ENCODE results near the gene CPVL.
"Not testable (repeated sequence)": the region's sequence is repeated elsewhere in the genome, so short reads cannot be mapped to it uniquely, and the experiment has no call there.

Gene CPVL

DNA sequence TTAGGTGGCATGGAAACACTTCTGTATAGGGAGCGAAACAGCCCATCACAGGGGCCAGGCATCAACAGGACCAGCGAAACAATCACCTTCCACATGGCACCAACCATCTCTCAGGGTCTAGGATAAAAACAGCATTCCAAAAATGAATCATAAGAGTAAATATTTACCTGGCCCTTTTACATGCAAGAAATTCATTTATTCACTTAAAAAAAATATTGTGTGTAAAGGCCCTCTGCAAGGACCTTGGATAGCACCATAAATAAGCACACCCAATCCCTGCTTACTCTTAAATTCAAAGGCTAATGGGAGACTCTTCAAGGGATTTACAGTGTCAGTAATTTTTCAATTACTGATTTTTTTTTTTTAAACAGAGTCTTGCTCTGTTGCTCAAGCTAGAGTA, 25.4 kb downstream of the CPVL start:
- DNase-seq = no peak
- TF ChIP-seq GATA1 (IDR thresholded peaks at IDR 0.05; ENCODE audit: low read depth, low read length) = no peak
- no peak for TF ChIP-seq POLR2A (IDR thresholded peaks at IDR 0.05; ENCODE audit: low read length)

- DNase-seq = no peak
- TF ChIP-seq POLR2A (IDR thresholded peaks at IDR 0.05; ENCODE audit: low read length) (no peak), GATA1 (IDR thresholded peaks at IDR 0.05; ENCODE audit: low read depth, low read length) (no peak)
These were observed 26.8 kb downstream of the CPVL start for GRCh38 chr7:29119538-29119937.

DNA sequence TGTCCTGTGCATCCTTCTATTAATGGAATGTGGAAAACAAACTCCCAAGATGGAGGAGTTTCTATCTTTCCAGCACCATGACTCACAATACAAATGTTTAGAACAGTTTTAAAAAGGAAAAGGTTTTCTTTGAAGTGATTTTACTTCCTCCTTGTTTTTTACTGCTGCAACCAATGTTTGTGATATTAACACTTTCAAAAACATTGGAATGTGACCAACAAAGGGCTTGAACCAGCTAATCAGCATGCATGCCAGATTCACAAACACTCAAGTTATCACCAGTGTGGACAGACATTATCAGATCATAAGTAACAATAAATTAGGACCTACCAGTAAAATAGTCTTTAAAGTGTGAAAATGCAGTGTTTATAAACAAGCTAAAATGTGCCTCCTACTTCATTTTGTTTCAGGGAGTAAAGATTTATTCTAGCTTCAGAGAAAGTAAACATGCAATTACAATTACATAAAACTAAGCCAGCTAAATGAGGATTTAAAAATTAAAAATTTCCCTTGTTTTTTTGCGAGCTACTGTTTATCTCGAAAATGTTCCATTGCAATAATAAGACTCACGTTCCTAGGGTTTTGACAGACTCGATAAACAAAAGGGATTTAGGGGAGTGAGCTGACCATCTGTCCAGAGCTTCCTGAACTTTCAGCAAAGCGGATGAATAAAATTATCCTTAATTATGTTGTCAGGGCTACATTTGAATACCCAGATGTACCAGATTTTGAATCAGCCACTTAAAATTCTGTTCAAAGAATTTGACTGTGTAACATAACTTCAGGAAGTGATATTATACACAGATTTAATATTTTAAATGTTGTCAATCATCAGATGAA, 29.8 kb downstream of the CPVL start:
- no peak for DNase-seq

GRCh38 chr7:29115753-29116152, 30.6 kb downstream of the CPVL start:
- no peak for DNase-seq
- TF ChIP-seq POLR2A (IDR thresholded peaks at IDR 0.05; ENCODE audit: low read length) (no peak), GATA1 (IDR thresholded peaks at IDR 0.05; ENCODE audit: low read depth, low read length) (no peak)

More for the DNA sequence above, 29.8 kb downstream of the CPVL start:
- no peak for TF ChIP-seq POLR2A (IDR thresholded peaks at IDR 0.05; ENCODE audit: low read length)

DNA sequence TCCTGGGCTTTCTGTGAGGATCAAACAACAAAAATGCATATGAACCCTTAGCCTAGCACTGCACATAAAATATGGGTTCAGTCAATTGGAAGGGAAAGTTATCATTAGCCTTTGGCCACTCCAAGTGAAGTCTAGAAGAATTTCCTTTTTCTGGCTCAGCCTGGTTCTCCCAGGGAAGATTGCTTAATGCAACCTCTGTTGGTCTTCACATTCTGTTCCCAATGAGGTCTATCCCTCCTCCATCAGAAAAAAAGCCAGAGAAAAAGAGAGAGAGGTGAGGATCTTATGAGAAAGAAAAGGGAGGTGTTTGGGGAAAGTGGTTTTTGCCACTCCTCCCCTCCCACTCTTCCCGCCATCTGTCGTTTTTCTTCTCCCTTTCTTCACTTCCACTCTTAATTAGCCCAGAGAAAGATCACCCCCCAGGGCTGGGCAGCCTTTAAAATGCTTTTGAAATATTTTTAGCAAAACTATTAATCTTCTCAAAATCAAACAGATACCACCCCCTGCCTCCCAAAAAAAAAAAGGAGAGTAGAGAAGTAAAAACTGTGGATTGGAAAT, 31.1 kb downstream of the CPVL start:
- no peak for TF ChIP-seq POLR2A (IDR thresholded peaks at IDR 0.05; ENCODE audit: low read length)
- TF ChIP-seq GATA1 (IDR thresholded peaks at IDR 0.05; ENCODE audit: low read depth, low read length) = no peak
- DNase-seq = no peak

DNA sequence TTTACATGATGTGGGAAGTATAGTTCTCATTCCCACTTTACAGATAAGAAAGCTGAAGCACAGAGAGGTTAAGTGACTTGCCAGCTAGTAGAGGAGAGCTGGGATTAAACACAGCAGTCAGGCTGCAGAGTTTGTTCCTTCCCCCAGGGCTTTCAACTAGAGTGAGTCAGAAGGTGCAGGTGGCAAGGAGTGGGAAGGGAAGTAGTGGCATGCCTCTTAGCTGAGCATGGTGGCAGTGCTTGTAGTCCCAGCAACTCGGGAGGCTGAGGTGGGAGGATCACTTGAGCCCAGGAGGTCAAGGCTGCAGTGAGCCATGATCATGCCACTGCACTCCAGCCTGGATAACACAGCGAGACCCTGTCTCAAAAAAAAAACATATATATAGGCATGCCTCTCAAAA, 32.1 kb downstream of the CPVL start:
- not testable (repeated sequence) for DNase-seq

DNA sequence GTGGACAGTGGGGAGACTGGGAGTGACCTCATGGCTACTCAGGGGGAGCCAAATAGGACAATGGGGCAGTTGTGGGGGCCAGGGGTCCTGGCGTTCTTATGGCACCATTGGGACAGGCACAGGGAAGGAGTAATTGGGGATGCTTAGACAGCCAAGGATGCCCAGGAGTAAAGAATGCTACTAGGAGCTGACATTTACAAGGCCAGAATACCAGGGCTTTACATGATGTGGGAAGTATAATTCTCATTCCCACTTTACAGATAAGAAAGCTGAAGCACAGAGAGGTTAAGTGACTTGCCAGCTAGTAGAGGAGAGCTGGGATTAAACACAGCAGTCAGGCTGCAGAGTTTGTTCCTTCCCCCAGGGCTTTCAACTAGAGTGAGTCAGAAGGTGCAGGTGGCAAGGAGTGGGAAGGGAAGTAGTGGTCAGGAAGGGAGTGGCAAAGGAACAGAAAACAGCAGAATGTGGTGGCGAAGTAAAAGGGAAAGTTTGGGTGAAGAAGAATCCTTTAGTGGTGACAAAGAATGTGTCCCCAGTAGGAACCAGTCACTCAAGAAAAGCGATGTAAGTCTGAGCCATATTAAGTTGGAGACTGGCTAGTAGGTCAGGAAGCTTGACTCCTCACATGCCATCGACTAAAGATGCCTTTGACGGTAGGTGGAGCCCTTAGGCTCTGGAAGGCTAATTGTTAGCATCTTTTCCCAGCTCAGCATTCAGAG, 32.8 kb downstream of the CPVL start:
- TF ChIP-seq POLR2A (IDR thresholded peaks at IDR 0.05; ENCODE audit: low read length) = no peak
- TF ChIP-seq GATA1 (IDR thresholded peaks at IDR 0.05; ENCODE audit: low read depth, low read length) = no peak

DNA sequence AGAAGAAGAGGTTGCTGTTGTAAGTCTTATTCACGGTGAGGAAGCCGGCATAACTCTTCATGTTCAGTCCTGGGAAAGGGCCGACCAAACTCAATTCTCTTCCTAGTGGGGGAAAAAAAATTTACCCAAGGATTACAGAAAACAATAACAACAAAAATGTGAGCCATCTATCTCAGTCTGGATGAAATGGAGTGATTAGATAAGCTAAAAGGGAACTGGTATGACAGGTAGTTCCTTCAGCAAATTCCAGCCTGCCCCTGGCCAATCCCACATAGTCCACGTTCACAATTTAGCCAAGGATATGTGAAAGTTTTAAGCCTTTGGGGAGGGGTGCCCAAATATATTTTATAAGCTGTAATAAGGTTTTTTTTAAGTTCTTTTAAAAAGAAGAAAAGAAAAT, 33.6 kb downstream of the CPVL start:
- no peak for DNase-seq

More for the DNA sequence above, 32.8 kb downstream of the CPVL start:
- peak; percentile 19 to 27 for DNase-seq

GRCh38 chr7:29109899-29110298, 36.4 kb downstream of the CPVL start:
- no peak for TF ChIP-seq POLR2A (IDR thresholded peaks at IDR 0.05; ENCODE audit: low read length)

More for the DNA sequence above, 33.6 kb downstream of the CPVL start:
- no peak for TF ChIP-seq POLR2A (IDR thresholded peaks at IDR 0.05; ENCODE audit: low read length)
- TF ChIP-seq GATA1 (IDR thresholded peaks at IDR 0.05; ENCODE audit: low read depth, low read length) = no peak

GRCh38 chr7:29109358-29109757, 37.0 kb downstream of the CPVL start:
- peak; percentile 77 to 92 for DNase-seq
- no peak for TF ChIP-seq POLR2A (IDR thresholded peaks at IDR 0.05; ENCODE audit: low read length)

More at GRCh38 chr7:29109899-29110298, 36.4 kb downstream of the CPVL start:
- no peak for DNase-seq

- TF ChIP-seq POLR2A (IDR thresholded peaks at IDR 0.05; ENCODE audit: low read length) (no peak), GATA1 (IDR thresholded peaks at IDR 0.05; ENCODE audit: low read depth, low read length) (no peak)
- no peak for DNase-seq
These were observed 39.3 kb downstream of the CPVL start for GRCh38 chr7:29107056-29107455.

DNA sequence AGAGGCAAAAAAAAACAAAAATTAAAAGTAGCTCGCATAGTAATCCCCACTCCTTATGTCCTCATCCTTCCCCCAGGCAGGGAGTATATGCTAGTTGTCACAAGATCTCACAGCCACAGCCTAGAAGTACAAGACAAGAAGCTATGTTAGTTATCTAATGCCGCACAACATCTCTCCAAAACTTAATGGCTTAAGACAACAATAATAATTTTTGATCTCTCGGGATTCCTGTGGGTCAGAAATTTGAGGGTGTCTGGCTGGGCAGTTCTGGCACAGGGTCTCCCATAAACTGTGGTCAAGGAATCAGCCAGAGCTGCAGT, 39.7 kb downstream of the CPVL start:
- no peak for DNase-seq
- TF ChIP-seq POLR2A (IDR thresholded peaks at IDR 0.05; ENCODE audit: low read length) (no peak), GATA1 (IDR thresholded peaks at IDR 0.05; ENCODE audit: low read depth, low read length) (no peak)

- DNase-seq = peak; percentile 74 to 76
- TF ChIP-seq POLR2A (IDR thresholded peaks at IDR 0.05; ENCODE audit: low read length) (no peak), GATA1 (IDR thresholded peaks at IDR 0.05; ENCODE audit: low read depth, low read length) (no peak)
These were observed 40.3 kb downstream of the CPVL start for GRCh38 chr7:29105752-29106668.

DNA sequence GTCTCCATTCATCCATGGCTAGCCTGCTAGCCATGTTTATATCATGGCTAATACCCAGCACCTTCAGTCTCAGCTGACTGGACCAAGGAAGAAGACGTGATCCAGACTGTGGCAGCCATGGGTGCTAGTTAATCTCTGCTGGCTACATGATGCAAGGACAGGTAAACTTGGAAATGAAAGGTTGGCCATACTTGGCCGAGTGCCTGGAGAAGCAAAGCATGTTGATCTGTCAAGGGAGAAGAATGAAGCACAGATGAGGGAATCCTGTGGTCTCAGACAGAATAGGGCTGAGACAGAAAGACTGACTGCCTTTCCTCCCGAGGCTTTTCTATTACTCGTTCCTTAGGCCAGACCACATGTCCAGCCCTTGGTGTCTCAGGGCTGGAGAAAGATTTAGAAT, 41.1 kb downstream of the CPVL start:
- peak in 1 of 2 experiments; percentile 12 for DNase-seq
- no peak for TF ChIP-seq POLR2A (IDR thresholded peaks at IDR 0.05; ENCODE audit: low read length)
- no peak for TF ChIP-seq GATA1 (IDR thresholded peaks at IDR 0.05; ENCODE audit: low read depth, low read length)

Measured in erythroblast (primary cell).